ENCODE data around the gene SERPINI1.

SERPINI1 gene

DNA sequence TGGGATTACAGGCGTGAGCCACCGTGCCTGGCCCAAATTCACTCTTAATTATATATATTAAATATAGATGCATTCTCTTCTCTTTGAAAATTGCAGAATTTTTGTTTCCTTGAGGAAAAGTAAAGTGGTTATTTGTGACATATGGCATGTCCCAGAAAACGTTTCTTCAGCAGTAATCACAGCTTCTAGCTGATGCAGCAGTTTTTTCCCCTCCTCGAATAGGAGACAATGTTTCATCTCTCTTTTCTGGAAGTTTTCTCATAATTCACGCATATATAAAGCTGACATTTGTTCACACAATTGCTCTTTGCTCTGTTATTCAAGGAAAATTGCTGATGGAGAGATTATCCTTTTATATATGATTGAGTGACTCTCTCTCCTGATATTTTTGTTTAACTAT lies 99.8 kb downstream of the SERPINI1 start:
- no peak for DNase-seq (ENCODE audit: low read depth)
- no peak overlapping the region for H3K4me3 ChIP-seq (ENCODE audit: control insufficient read depth, low read depth, low read length)
- TF ChIP-seq, protein P1, sequence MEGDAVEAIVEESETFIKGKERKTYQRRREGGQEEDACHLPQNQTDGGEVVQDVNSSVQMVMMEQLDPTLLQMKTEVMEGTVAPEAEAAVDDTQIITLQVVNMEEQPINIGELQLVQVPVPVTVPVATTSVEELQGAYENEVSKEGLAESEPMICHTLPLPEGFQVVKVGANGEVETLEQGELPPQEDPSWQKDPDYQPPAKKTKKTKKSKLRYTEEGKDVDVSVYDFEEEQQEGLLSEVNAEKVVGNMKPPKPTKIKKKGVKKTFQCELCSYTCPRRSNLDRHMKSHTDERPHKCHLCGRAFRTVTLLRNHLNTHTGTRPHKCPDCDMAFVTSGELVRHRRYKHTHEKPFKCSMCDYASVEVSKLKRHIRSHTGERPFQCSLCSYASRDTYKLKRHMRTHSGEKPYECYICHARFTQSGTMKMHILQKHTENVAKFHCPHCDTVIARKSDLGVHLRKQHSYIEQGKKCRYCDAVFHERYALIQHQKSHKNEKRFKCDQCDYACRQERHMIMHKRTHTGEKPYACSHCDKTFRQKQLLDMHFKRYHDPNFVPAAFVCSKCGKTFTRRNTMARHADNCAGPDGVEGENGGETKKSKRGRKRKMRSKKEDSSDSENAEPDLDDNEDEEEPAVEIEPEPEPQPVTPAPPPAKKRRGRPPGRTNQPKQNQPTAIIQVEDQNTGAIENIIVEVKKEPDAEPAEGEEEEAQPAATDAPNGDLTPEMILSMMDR (IDR thresholded peaks at IDR 0.05; ENCODE audit: control insufficient read depth, insufficient read depth, low read depth, low read length, missing control alignments) = no peak

GRCh38 chr3:167835953-167836352 lies 100.4 kb downstream of the SERPINI1 start:
- no peak for DNase-seq (ENCODE audit: low read depth)
- TF ChIP-seq, protein P1 (IDR thresholded peaks at IDR 0.05; ENCODE audit: control insufficient read depth, insufficient read depth, low read depth, low read length, missing control alignments) = no peak
- H3K4me3 ChIP-seq (ENCODE audit: control insufficient read depth, low read depth, low read length) = no peak overlapping the region

DNA sequence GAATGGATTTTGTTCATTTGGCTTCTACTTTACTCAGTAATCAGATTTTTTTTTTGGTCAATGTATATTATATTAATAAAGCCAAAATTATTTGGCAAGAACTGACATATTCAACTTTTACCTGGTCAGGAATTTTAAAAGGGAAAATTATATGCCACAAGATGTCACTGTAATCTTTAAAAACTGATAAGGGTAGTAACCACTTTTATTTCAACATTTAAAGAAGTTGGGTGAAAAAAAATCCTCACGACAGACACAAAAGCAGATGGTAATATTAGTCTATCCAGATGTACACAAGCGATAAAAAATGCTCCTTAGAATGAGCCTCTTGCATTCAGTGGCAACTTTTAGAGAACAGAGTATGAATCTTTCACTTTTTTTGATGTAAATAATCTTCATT lies 101.9 kb downstream of the SERPINI1 start:
- H3K4me3 ChIP-seq (ENCODE audit: control insufficient read depth, low read depth, low read length) = no peak overlapping the region
- TF ChIP-seq, protein P1 (IDR thresholded peaks at IDR 0.05; ENCODE audit: control insufficient read depth, insufficient read depth, low read depth, low read length, missing control alignments) = no peak
- no peak for DNase-seq (ENCODE audit: low read depth)

- DNase-seq (ENCODE audit: low read depth) = no peak
- TF ChIP-seq, protein P1 (IDR thresholded peaks at IDR 0.05; ENCODE audit: control insufficient read depth, insufficient read depth, low read depth, low read length, missing control alignments) = no peak
These were observed 104.1 kb downstream of the SERPINI1 start for GRCh38 chr3:167839460-167840134.

DNA sequence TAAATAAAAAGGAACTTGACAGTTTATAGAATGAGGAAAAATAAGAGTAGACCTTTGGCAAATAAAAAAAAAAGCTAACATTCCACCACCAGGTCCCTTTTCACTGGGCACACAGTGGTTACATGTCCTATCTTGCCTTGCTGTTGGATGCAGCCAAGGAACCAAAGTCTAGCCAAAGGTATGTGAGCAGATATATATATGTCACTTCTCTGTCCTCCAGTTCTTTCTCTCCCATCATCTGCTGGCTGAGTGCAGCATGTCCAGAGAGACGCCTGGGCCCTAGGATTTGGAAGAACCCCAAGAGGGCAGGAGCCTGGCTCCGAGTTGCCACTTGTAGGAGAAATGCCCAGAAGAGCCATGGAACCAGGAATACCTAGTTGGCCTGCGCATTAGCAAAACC lies 104.7 kb downstream of the SERPINI1 start:
- no peak for DNase-seq (ENCODE audit: low read depth)
- TF ChIP-seq, protein P1 (IDR thresholded peaks at IDR 0.05; ENCODE audit: control insufficient read depth, insufficient read depth, low read depth, low read length, missing control alignments) = no peak
- no peak overlapping the region for H3K4me3 ChIP-seq (ENCODE audit: control insufficient read depth, low read depth, low read length)

More at GRCh38 chr3:167839460-167840134, 104.1 kb downstream of the SERPINI1 start:
- H3K4me3 ChIP-seq (ENCODE audit: control insufficient read depth, low read depth, low read length) = no peak overlapping the region

DNA sequence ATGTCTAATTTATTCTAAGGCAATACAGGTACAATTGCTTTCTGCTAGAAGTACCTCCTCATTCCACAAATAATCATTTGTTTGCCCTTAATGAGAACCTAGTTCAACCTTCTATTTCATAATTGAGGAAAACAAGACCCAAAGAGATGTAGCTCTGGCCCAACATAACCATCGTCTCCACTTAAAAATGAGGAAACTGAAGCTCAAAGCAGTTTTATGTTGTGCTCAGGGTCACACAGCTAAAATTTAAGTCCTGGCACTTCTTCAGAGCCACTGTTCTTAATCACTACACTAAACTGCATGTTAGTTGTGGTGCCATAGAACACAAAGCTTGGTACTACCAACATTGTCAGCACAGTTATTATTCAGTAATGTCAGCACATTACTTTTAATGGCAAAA lies 108.0 kb downstream of the SERPINI1 start:
- DNase-seq (ENCODE audit: low read depth) = no peak
- TF ChIP-seq, protein P1 (IDR thresholded peaks at IDR 0.05; ENCODE audit: control insufficient read depth, insufficient read depth, low read depth, low read length, missing control alignments) = no peak
- no peak overlapping the region for H3K4me3 ChIP-seq (ENCODE audit: control insufficient read depth, low read depth, low read length)

Measured in AG09309 (cell line).